SU-DHL-6 (cell line): ENCODE data around the gene SHOC2.

ENCODE experiments used
- H2AFZ ChIP-seq: fragments of 200-600 bp; sonication (generic); 2 replicates; pipeline ENCODE4 v1.6.1; 2014; ENCODE audit warnings: low read depth, mild to moderate bottlenecking, moderate library complexity, mixed read lengths, antibody characterized with exemption, low read length; ENCODE audit not compliant: severe bottlenecking
- H3F3A ChIP-seq: fragments of 200-600 bp; shearing (Covaris generic); 2 replicates; pipeline ENCODE4 v1.6.0; 2016; ENCODE audit warnings: antibody characterized with exemption, mild to moderate bottlenecking; ENCODE audit not compliant: insufficient read depth
- H3K27ac ChIP-seq: fragments of 200-600 bp; sonication (generic); 2 replicates; pipeline ENCODE4 v1.5.1; 2016; ENCODE audit warnings: low read depth, mild to moderate bottlenecking, low read length, moderate library complexity, mixed read lengths
- H3K27me3 ChIP-seq: fragments of 200-600 bp; sonication (generic), shearing (Covaris generic); 2 replicates; pipeline ENCODE4 v1.6.0; 2014; ENCODE audit warnings: mild to moderate bottlenecking, low read length
- H3K36me3 ChIP-seq: fragments of 200-600 bp; sonication (generic); 2 replicates; pipeline ENCODE4 v1.6.1; 2014; ENCODE audit warnings: mild to moderate bottlenecking, low read length, mixed read lengths
- H3K4me2 ChIP-seq: fragments of 300-600, 200-600 bp; shearing (Covaris generic), sonication (generic); 2 replicates; pipeline ENCODE4 v1.6.0; 2014; ENCODE audit warnings: low read length, low read depth, mild to moderate bottlenecking; ENCODE audit not compliant: poor library complexity, severe bottlenecking
- H3K4me3 ChIP-seq: fragments of 200-600 bp; sonication (generic); 2 replicates; pipeline ENCODE4 v1.5.1; 2014; ENCODE audit warnings: antibody characterized with exemption, low read length, mild to moderate bottlenecking, mixed read lengths; ENCODE audit not compliant: insufficient read depth, poor library complexity, severe bottlenecking
- H3K79me2 ChIP-seq: fragments of 200-600 bp; sonication (generic); 2 replicates; pipeline ENCODE4 v1.6.1; 2014; ENCODE audit warnings: mild to moderate bottlenecking, low read length, moderate library complexity; ENCODE audit not compliant: insufficient read depth
- H3K9ac ChIP-seq: fragments of 200-600 bp; sonication (generic); 2 replicates; pipeline ENCODE4 v1.7.0; 2014; ENCODE audit warnings: mild to moderate bottlenecking, low read length
- H3K9me2 ChIP-seq: fragments of 200-600 bp; sonication (generic); replicated peaks from 2 replicates; pipeline ENCODE4 v1.6.1; 2014; ENCODE audit warnings: low read length; ENCODE audit not compliant: insufficient read depth
- H3K9me3 ChIP-seq: fragments of 200-600 bp; sonication (generic); 2 replicates; pipeline ENCODE4 v1.6.1; 2014; ENCODE audit warnings: low read length, mixed read lengths; ENCODE audit not compliant: insufficient read depth
- H4K20me1 ChIP-seq: fragments of 200-600 bp; sonication (generic); 2 replicates; pipeline ENCODE4 v1.6.1; 2014; ENCODE audit warnings: low read depth, mild to moderate bottlenecking, antibody characterized with exemption, low read length, moderate library complexity, mixed read lengths
- CTCF ChIP-seq: fragments of 200-600 bp; sonication (generic); IDR thresholded peaks from one replicate; pipeline ENCODE4 v1.5.1; 2017; ENCODE audit warnings: antibody characterized with exemption, mild to moderate bottlenecking, low read length, moderate library complexity; ENCODE audit not compliant: insufficient read depth, poor library complexity, severe bottlenecking
- EZH2phosphoT487 ChIP-seq: fragments of 200-600 bp; sonication (generic), shearing (Covaris generic); conservative IDR thresholded peaks from 2 replicates; pipeline ENCODE4 v1.6.1; 2018; ENCODE audit warnings: mild to moderate bottlenecking, antibody characterized with exemption, low read length, moderate library complexity, mixed read lengths

The SHOC2 gene

DNA sequence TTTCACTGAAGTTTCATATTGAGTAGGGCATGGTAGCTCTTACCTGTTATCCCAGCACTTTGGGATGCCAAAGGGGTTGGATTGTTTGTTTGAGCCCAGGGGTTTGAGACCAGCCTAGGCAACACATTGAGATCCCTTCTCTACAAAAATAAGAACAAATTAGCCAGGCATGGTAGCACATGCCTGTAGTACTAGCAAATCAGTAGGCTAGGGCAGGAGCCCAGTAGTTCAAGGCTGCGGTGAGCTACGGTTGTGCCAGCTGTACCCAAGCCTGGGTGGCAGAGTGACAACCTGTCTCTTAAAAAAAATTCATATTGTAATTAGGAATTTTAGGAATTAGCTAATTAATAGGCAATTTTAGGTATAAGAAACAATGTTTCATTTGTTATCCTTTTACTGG lies 18.4 kb upstream of the SHOC2 start:
- peaks cover 22% of the 10 kb centered on the region for H3K36me3 ChIP-seq
- no peaks in the 10 kb centered on the region for H3K27me3 ChIP-seq
- no peak overlapping the region for H2AFZ ChIP-seq
- H3K9me2 ChIP-seq = no peaks in the 10 kb centered on the region
- H3K79me2 ChIP-seq = 0 out of 2 replicates have a peak, but pooled peaks cover 4% of the 10 kb centered on the region
- H3K9ac ChIP-seq = no peak overlapping the region
- peaks cover 8% of the 10 kb centered on the region for H3F3A ChIP-seq
- H3K9me3 ChIP-seq = no peaks in the 10 kb centered on the region
- H3K4me2 ChIP-seq = no peak overlapping the region
- H4K20me1 ChIP-seq = no peaks in the 10 kb centered on the region
- H3K4me3 ChIP-seq = no peak overlapping the region
- TF ChIP-seq CTCF (no peak), EZH2phosphoT487 (no peak)
- H3K27ac ChIP-seq = no peak overlapping the region

DNA sequence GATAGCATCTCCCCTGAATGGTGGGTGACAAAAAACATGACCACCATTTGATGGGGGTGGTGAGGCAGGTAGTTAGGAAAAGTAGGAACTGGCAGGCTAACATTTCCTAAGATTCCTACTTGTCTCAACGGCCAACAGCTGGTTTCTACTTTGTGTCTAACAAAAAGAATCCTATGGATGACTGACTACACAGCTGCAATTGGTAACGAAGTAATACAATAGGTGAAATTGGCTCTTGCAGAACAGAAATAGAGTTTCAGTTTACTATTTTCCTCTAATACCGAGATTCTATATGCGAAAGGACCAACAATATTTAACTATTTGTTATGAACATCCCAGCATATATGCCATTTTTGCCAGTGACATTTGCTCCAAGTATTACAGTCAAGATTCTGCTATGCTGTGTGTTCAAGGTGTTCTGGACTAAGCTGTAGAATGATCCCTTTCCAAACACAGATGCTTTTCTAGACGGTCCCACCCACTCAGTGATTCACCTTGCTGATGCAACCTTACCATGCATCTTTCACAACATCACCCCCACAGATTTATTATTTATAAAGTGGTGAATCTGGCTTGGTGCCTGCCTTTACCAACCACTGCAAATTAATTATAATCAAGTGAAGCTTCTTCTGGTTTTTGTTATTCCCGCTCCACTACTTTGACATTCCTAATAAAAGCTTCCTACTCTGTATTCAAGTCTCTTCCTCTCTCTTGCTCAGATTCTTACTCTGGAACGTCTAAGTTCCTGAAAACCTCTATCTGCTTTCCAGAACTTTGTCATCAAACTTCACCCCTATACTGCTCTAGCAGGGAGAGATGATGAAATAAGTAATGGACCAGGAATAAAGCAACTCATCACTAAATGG lies 17.2 kb upstream of the SHOC2 start:
- Histone ChIP-seq H3F3A (peaks cover 8% of the 10 kb centered on the region), H3K79me2 (no peaks in the 10 kb centered on the region), H2AFZ (no peak overlapping the region), H3K4me2 (no peak overlapping the region), H3K27ac (no peak overlapping the region), H4K20me1 (no peaks in the 10 kb centered on the region), H3K36me3 (peaks cover 19% of the 10 kb centered on the region), H3K27me3 (no peaks in the 10 kb centered on the region), H3K4me3 (no peak overlapping the region), H3K9ac (no peak overlapping the region), H3K9me3 (no peaks in the 10 kb centered on the region), H3K9me2 (no peaks in the 10 kb centered on the region)
- TF ChIP-seq EZH2phosphoT487 = no peak
- no peak for TF ChIP-seq CTCF

- Histone ChIP-seq H3K36me3 (peaks cover 7% of the 10 kb centered on the region), H3F3A (peaks cover 4% of the 10 kb centered on the region; the same call in 1 of the 2 replicates), H3K27me3 (no peaks in the 10 kb centered on the region), H3K9ac (no peak overlapping the region), H3K27ac (no peak overlapping the region), H3K79me2 (no peaks in the 10 kb centered on the region), H4K20me1 (no peaks in the 10 kb centered on the region), H3K9me2 (no peaks in the 10 kb centered on the region), H3K9me3 (no peaks in the 10 kb centered on the region), H3K4me2 (no peak overlapping the region), H3K4me3 (no peak overlapping the region), H2AFZ (no peak overlapping the region)
- TF ChIP-seq EZH2phosphoT487 (no peak), CTCF (no peak)
Observed at GRCh38 chr10:110903280-110904278, 15.8 kb upstream of the SHOC2 start.
